GM12892 (cell line): ENCODE measurements around the gene NHLRC1.

Experiments used
- POLR2A ChIP-seq: IDR thresholded peaks from 2 replicates; pipeline ENCODE4 v1.6.1; 2011; ENCODE audit warnings: low read depth, low read length, control low read depth
- POLR2AphosphoS5 ChIP-seq: IDR thresholded peaks from 2 replicates; pipeline ENCODE4 v1.6.1; 2011; ENCODE audit warnings: low read depth, low read length, control low read depth
- TAF1 ChIP-seq: IDR thresholded peaks from 2 replicates; pipeline ENCODE4 v1.6.1; 2011; ENCODE audit warnings: low read depth, mild to moderate bottlenecking, control low read depth, low read length, borderline replicate concordance

GRCh38 chr6:18070486-18070885 is 52.0 kb downstream of the NHLRC1 start:
- no peak for TF ChIP-seq POLR2AphosphoS5
- no peak for TF ChIP-seq POLR2A
- no peak for TF ChIP-seq TAF1
